ENCODE measurements around the gene LYZL6.

GRCh38 chr17:35917519-35918213 lies 25.8 kb downstream of the LYZL6 start:
- TF ChIP-seq CTCF (IDR thresholded peaks at IDR 0.05) = no peak
- no peak for TF ChIP-seq POLR2A (IDR thresholded peaks at IDR 0.05)

Measured in thyroid gland (tissue), 4 donors.